Midbrain (tissue), 1 donor: ENCODE data around the gene TTC23L.

ENCODE experiments used
- DNase-seq: peaks from one replicate; lab custom pipeline; 2025; lab: John Stamatoyannopoulos, UW

Gene TTC23L

GRCh38 chr5:34870382-34870781, 31.4 kb downstream of the TTC23L start:
- DNase-seq = no peak

GRCh38 chr5:34876275-34876674, 37.3 kb downstream of the TTC23L start:
- no peak for DNase-seq

- DNase-seq = no peak
Observed at GRCh38 chr5:34881246-34881645, 42.3 kb downstream of the TTC23L start.

- DNase-seq = no peak
Observed at GRCh38 chr5:34886392-34887119, 47.6 kb downstream of the TTC23L start.

GRCh38 chr5:34889394-34889793, 50.4 kb downstream of the TTC23L start:
- DNase-seq = no peak

GRCh38 chr5:34891981-34892380, 53.0 kb downstream of the TTC23L start:
- no peak for DNase-seq

GRCh38 chr5:34892414-34892813, 53.5 kb downstream of the TTC23L start:
- DNase-seq = no peak

GRCh38 chr5:34894716-34895115, 55.8 kb downstream of the TTC23L start:
- DNase-seq = no peak

- no peak for DNase-seq
Observed at GRCh38 chr5:34895641-34896419, 56.9 kb downstream of the TTC23L start.

GRCh38 chr5:34897646-34898045, 58.7 kb downstream of the TTC23L start:
- no peak for DNase-seq

GRCh38 chr5:34898258-34898895, 59.4 kb downstream of the TTC23L start:
- DNase-seq = peak; percentile 84

GRCh38 chr5:34899066-34899465, 60.1 kb downstream of the TTC23L start:
- DNase-seq = no peak

GRCh38 chr5:34900652-34901051, 61.7 kb downstream of the TTC23L start:
- no peak for DNase-seq

- no peak for DNase-seq
Observed at GRCh38 chr5:34903260-34903659, 64.3 kb downstream of the TTC23L start.

- DNase-seq = no peak
Observed at GRCh38 chr5:34905564-34905963, 66.6 kb downstream of the TTC23L start.

GRCh38 chr5:34913072-34913471, 74.1 kb downstream of the TTC23L start:
- DNase-seq = no peak

GRCh38 chr5:34914671-34915138, 75.7 kb downstream of the TTC23L start:
- DNase-seq = no peak

GRCh38 chr5:34915139-34915855, 76.3 kb downstream of the TTC23L start, which contains the start of the genes BRIX1 and RAD1:
Gene BRIX1, plus strand, starts transcription at chr5:34915711. Its CDS starts 28 bp downstream, at chr5:34915739.
Gene RAD1, minus strand, starts transcription at chr5:34915504. Its CDS starts 612 bp downstream, at chr5:34914892.
- DNase-seq = peak; percentile 96

GRCh38 chr5:34915856-34916192, 76.9 kb downstream of the TTC23L start:
- DNase-seq = no peak

- no peak for DNase-seq
Observed at GRCh38 chr5:34916518-34916917, 77.6 kb downstream of the TTC23L start.

GRCh38 chr5:34918025-34918424, 79.1 kb downstream of the TTC23L start:
- DNase-seq = no peak

GRCh38 chr5:34919077-34919476, 80.1 kb downstream of the TTC23L start:
- DNase-seq = no peak
